Stomach smooth muscle (tissue), 2 donors: Measurements from ENCODE around the gene HCFC1.
"Not testable (repeated sequence)": the region's sequence is repeated elsewhere in the genome, so short reads cannot be mapped to it uniquely, and the experiment has no call there.

Experiments
- H3K27ac ChIP-seq: one replicate; pipeline ENCODE4 v1.7.0; 2013; ENCODE audit warnings: mild to moderate bottlenecking, low read length, inconsistent platforms
- H3K27me3 ChIP-seq, 2 donors: one replicate each; pipeline ENCODE4 v1.7.0; 2013; ENCODE audit warnings: low read length in 2 of 2; ENCODE audit not compliant: insufficient read depth in 2 of 2, control insufficient read depth in 1 of 2
- H3K36me3 ChIP-seq, 2 donors: one replicate each; pipeline ENCODE4 v1.7.0; 2013; ENCODE audit warnings: low read length in 2 of 2; ENCODE audit not compliant: control insufficient read depth in 2 of 2, insufficient read depth in 2 of 2
- H3K4me1 ChIP-seq: one replicate; pipeline ENCODE4 v1.7.0; 2013; ENCODE audit warnings: low read length; ENCODE audit not compliant: control insufficient read depth, insufficient read depth
- H3K4me3 ChIP-seq, 2 donors: one replicate each; pipeline ENCODE4 v1.7.0; 2013; ENCODE audit warnings: low read length in 2 of 2
- H3K9ac ChIP-seq, 2 donors: one replicate each; pipeline ENCODE4 v1.7.0; 2013; ENCODE audit warnings: low read length in 2 of 2, mild to moderate bottlenecking in 1 of 2
- H3K9me3 ChIP-seq, 2 donors: one replicate each; pipeline ENCODE4 v1.7.0; 2013; ENCODE audit warnings: low read length in 2 of 2; ENCODE audit not compliant: control insufficient read depth in 2 of 2
- donor health status: healthy.
- donor health status: Pancreatic carcinoma.

HCFC1 gene

GRCh38 chrX:154004315-154004714 lies 32.7 kb upstream of the HCFC1 start:
- no peak overlapping the region for H3K4me3 ChIP-seq
- no peaks in the 10 kb centered on the region for H3K36me3 ChIP-seq
- H3K9ac ChIP-seq, result no peak overlapping the region
- no peaks in the 10 kb centered on the region for H3K4me1 ChIP-seq
- H3K27me3 ChIP-seq, result peaks cover 0 to 3% of the 10 kb centered on the region in 2 donors
- H3K27ac ChIP-seq, result no peak overlapping the region
- H3K9me3 ChIP-seq, result no peaks in the 10 kb centered on the region

DNA sequence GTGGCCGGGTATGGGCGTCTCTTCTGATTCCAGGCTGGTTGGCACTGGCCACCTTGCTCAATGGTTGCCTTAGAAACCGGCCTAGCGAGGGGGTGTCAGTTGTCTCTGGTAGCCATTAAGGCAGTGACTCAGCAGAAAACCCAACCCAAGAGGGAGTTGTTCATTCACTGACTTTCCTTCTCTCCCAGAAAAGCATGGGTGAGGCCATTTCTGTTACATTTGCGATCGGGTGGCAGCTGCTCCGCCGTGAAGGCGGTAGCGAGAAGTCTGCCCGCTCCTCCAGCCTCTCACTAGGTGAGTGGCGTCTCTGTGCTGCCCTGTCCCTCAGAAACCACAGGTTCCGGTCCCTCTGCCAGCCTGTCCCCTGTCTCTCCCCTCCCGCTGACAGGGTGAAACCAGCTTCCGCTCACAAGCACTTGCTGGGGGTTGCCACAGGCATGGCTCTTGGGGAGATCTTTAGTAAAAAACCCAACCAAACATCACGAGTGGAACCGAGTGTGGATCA lies 30.6 kb upstream of the HCFC1 start:
- Histone ChIP-seq H3K4me1 (no peaks in the 10 kb centered on the region), H3K9ac (no peak overlapping the region), H3K4me3 (no peak overlapping the region), H3K9me3 (no peaks in the 10 kb centered on the region), H3K27me3 (peaks cover 0 to 9% of the 10 kb centered on the region in 2 donors), H3K27ac (no peak overlapping the region), H3K36me3 (no peaks in the 10 kb centered on the region)

DNA sequence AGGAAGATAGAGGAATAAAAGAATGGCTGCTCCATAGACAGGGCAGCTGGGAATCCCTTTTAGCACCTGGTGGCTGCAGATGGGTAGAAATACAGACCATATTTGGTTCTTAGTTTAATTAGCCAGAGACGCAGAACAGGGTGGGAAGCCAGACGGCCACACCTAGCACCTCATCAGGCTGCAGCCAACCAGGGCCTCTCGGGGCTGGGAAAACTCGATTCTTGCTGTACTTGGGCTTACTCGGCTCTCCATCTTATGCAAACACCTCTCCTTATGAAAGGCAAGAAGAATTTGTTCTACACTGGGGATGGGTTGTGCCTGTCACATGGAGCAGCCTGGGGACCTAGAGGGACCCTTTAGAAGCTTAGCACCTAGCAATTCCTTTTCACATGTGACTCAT lies 28.4 kb upstream of the HCFC1 start:
- Histone ChIP-seq H3K9me3 (no peaks in the 10 kb centered on the region), H3K4me1 (no peaks in the 10 kb centered on the region), H3K9ac (no peak overlapping the region), H3K27me3 (peaks cover 0 to 10% of the 10 kb centered on the region in 2 donors), H3K27ac (no peak overlapping the region), H3K36me3 (no peaks in the 10 kb centered on the region), H3K4me3 (no peak overlapping the region)

DNA sequence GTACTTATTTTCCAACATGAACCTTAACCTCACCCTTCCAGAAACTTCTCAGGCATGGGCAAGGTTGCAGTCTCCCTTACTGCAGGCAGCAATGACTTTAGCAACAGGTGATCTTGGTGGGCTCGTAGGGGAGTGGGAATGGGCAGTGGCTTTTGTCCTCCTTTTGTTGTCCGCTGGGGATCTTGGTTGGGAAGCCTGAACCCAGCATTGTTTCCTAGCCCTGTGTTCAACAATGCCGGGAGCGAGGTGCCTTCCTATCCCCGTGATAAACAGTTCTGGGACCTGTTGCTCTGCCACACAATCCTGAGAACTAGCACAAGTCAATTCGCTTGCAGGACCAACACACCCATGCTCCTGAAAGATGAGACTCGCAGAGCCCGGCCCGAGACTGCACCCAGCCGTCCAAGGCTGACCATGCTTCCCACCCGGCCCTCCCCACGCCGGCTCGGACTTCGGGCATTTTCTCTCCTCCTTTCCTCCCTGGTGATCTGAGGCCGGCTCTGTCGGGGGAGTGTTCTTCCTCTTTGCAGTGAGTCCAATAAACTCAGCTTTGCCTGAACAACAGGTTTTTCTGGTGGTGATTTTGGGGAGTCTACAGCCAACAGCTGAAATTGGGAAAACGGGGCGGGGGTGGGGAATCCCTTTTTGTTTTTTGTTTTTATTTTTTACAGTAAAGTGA lies 27.9 kb upstream of the HCFC1 start:
- Histone ChIP-seq H3K27me3 (peaks cover 0 to 10% of the 10 kb centered on the region in 2 donors), H3K36me3 (no peaks in the 10 kb centered on the region), H3K9ac (no peak overlapping the region), H3K9me3 (no peaks in the 10 kb centered on the region), H3K4me1 (no peaks in the 10 kb centered on the region), H3K27ac (no peak overlapping the region), H3K4me3 (no peak overlapping the region)

DNA sequence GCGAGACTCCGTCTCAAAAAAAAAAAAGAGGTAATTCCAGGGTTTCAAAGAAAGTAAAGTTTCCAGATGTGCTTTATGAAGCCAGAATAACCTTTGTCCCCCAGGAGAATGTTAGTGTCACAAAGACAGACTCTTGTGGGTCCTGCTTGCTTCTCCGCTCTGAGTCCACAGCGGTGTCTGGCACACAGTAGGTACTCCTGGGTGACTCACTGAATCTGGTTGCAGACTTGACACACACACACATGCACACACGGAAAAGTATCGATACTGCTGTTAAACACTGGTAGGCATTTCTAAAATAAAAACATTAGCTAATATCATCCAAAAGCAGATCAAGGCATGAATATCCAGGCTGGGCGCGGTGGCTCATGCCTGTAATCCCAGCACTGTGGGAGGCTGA lies 23.9 kb upstream of the HCFC1 start:
- no peaks in the 10 kb centered on the region for H3K9me3 ChIP-seq
- no peaks in the 10 kb centered on the region for H3K4me1 ChIP-seq
- H3K27me3 ChIP-seq, result peaks cover 0 to 10% of the 10 kb centered on the region in 2 donors
- H3K4me3 ChIP-seq, result no peak overlapping the region
- no peaks in the 10 kb centered on the region for H3K36me3 ChIP-seq
- no peak overlapping the region for H3K27ac ChIP-seq
- no peak overlapping the region for H3K9ac ChIP-seq

DNA sequence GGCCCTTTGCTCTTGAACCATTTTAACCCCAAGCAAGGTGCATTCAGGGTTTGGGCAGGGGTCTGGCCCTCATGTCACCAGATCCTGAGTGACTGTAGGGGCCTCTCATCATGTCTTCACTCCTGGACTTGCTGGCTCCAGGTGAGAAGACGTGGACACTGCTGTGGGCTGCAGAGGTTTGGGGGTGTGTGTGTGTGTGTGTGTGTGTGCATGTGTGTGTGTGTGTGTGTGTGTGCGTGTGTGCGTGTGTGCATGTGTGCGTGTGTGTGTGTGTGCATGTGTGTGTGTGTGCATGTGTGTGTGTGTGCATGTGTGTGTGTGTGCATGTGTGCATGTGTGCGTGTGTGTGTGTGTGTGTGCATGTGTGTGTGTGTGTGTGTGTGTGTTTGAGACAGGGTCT lies 22.8 kb upstream of the HCFC1 start:
- not testable (repeated sequence) for H3K36me3 ChIP-seq, H3K4me1 ChIP-seq, H3K9ac ChIP-seq, H3K4me3 ChIP-seq, H3K9me3 ChIP-seq, H3K27ac ChIP-seq
- H3K27me3 ChIP-seq, result peaks cover 0 to 11% of the 10 kb centered on the region in 2 donors

DNA sequence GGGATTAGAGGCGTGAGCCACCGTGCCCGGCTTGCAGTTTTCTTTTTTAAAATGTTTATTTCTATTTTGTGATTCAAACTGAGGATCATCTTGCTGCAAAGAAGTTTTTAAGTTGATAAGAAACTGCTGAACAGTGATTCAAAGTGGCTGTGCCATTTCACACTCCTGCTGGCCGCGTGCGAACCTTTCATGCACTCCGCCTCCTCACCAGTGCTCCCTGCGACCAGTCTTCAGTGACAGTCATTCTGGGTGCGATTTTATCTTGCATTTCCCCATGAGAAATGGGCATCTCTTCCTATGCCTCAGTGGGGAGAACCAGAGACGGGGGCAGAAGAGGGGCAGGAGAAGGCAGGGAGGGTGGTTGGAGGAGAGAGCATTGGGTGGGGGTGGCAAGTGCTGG lies 22.4 kb upstream of the HCFC1 start:
- Histone ChIP-seq H3K4me1 (no peaks in the 10 kb centered on the region), H3K27me3 (peaks cover 0 to 11% of the 10 kb centered on the region in 2 donors), H3K36me3 (no peaks in the 10 kb centered on the region), H3K9me3 (no peaks in the 10 kb centered on the region), H3K27ac (no peak overlapping the region), H3K9ac (no peak overlapping the region), H3K4me3 (no peak overlapping the region)

DNA sequence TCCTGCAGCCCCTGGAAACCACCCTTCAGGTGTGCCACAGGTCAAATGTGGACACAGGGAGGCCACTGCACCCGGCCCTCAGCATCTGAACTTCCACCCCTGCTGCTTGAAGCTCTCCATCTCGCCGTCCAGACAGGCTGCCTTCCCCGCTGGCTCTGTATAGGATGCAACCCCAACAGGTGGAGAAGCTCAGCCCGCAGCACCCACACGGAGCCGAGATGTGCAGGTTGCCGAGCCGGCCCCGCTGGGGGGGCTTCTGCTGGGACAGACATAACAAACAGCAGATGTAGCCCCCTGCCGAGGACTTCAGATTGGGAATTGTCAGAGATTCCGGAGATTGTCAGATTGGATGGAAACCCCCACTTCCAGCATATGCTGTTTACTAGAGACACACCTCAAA lies 21.5 kb upstream of the HCFC1 start:
- no peaks in the 10 kb centered on the region for H3K9me3 ChIP-seq
- peaks cover 0 to 11% of the 10 kb centered on the region in 2 donors for H3K27me3 ChIP-seq
- H3K4me1 ChIP-seq, result no peaks in the 10 kb centered on the region
- H3K36me3 ChIP-seq, result no peaks in the 10 kb centered on the region
- no peak overlapping the region for H3K9ac ChIP-seq
- H3K27ac ChIP-seq, result no peak overlapping the region
- no peak overlapping the region for H3K4me3 ChIP-seq

- Histone ChIP-seq H3K9ac (no peak overlapping the region), H3K4me3 (no peak overlapping the region), H3K27me3 (peaks cover 0 to 6% of the 10 kb centered on the region in 2 donors)
Observed at GRCh38 chrX:153992180-153992579, 20.6 kb upstream of the HCFC1 start.

DNA sequence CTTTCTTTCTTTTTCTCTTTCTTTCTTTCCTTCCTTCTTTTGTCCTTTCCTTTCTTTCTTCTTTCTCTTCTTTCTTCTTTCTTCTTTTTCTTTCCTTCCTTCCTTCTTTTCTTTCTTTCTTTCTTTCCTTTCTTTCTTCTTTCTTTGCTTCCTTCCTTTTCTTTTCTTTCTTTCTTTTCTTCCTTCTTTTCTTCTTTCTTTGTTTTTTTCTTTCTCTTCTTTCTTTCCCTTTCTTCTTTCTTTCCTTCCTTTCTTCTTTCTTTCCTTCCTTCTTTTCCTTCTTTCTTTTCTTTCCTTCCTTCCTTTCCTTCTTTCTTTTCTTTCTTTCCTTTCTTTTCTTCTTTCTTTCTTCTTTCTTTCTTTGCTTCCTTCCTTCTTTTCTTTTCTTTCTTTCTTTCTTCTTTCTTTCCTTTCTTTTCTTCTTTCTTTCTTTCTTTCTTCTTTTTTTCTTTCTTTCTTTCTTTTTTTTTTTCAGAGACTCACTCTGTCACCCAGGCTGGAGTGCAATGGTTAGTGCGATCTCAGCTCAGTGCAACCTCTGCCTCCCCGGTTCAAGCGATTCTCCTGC lies 19.5 kb upstream of the HCFC1 start:
- Histone ChIP-seq H3K27me3 (peaks cover 0 to 6% of the 10 kb centered on the region in 2 donors), H3K4me3 (no peak overlapping the region), H3K9me3 (no peaks in the 10 kb centered on the region), H3K4me1 (no peaks in the 10 kb centered on the region), H3K9ac (no peak overlapping the region), H3K36me3 (no peaks in the 10 kb centered on the region), H3K27ac (no peak overlapping the region)

More at GRCh38 chrX:153992180-153992579, 20.6 kb upstream of the HCFC1 start:
- H3K36me3 ChIP-seq, result no peaks in the 10 kb centered on the region
- no peak overlapping the region for H3K27ac ChIP-seq
- no peaks in the 10 kb centered on the region for H3K4me1 ChIP-seq
- H3K9me3 ChIP-seq, result no peaks in the 10 kb centered on the region

GRCh38 chrX:153989973-153990655 lies 18.5 kb upstream of the HCFC1 start:
- Histone ChIP-seq H3K9me3 (no peaks in the 10 kb centered on the region), H3K36me3 (no peaks in the 10 kb centered on the region), H3K4me1 (peaks cover 3% of the 10 kb centered on the region), H3K27me3 (peaks cover 0 to 4% of the 10 kb centered on the region in 2 donors), H3K9ac (no peak overlapping the region), H3K27ac (no peak overlapping the region), H3K4me3 (no peak overlapping the region)
